ENCODE data around the gene QPCT.

QPCT gene

DNA sequence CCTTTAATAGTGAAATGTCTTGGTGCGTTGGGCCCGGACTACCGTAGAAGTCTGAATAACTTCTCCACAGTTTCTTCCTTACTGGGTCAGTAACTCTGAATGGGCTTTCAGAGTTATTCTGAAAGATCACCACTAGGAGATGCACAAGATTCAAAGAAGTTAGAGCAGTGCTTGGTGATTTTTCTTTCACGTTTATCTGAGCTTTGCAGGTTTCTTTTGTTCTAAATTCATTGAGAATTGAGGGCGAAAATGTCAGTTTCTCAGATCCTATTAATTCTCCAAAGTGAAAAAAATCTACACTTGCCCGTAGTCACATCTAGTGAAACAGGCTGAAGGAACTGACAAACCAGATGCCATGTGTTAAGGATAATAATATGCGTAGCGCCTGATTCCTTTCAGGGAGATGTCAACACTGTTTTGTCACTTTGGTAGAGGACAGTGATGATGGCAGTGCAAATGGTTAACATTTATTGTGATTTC lies 70.1 kb downstream of the QPCT start:
- no peaks in the 10 kb centered on the region for H3K4me1 ChIP-seq (ENCODE audit: control insufficient read depth in 1 of 2, insufficient read depth in 1 of 2, low read depth in 1 of 2, low read length in 1 of 2)
- no peaks in the 10 kb centered on the region for H3K9me3 ChIP-seq
- H3K27ac ChIP-seq, result no peak overlapping the region
- no peaks in the 10 kb centered on the region for H3K27me3 ChIP-seq
- H3K4me3 ChIP-seq (ENCODE audit: low read depth in 1 of 2, low read length in 1 of 2), result no peak overlapping the region
- TF ChIP-seq, protein P1, sequence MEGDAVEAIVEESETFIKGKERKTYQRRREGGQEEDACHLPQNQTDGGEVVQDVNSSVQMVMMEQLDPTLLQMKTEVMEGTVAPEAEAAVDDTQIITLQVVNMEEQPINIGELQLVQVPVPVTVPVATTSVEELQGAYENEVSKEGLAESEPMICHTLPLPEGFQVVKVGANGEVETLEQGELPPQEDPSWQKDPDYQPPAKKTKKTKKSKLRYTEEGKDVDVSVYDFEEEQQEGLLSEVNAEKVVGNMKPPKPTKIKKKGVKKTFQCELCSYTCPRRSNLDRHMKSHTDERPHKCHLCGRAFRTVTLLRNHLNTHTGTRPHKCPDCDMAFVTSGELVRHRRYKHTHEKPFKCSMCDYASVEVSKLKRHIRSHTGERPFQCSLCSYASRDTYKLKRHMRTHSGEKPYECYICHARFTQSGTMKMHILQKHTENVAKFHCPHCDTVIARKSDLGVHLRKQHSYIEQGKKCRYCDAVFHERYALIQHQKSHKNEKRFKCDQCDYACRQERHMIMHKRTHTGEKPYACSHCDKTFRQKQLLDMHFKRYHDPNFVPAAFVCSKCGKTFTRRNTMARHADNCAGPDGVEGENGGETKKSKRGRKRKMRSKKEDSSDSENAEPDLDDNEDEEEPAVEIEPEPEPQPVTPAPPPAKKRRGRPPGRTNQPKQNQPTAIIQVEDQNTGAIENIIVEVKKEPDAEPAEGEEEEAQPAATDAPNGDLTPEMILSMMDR (IDR thresholded peaks at IDR 0.05), result peak; percentile 44
- H3K36me3 ChIP-seq, result no peaks in the 10 kb centered on the region

DNA sequence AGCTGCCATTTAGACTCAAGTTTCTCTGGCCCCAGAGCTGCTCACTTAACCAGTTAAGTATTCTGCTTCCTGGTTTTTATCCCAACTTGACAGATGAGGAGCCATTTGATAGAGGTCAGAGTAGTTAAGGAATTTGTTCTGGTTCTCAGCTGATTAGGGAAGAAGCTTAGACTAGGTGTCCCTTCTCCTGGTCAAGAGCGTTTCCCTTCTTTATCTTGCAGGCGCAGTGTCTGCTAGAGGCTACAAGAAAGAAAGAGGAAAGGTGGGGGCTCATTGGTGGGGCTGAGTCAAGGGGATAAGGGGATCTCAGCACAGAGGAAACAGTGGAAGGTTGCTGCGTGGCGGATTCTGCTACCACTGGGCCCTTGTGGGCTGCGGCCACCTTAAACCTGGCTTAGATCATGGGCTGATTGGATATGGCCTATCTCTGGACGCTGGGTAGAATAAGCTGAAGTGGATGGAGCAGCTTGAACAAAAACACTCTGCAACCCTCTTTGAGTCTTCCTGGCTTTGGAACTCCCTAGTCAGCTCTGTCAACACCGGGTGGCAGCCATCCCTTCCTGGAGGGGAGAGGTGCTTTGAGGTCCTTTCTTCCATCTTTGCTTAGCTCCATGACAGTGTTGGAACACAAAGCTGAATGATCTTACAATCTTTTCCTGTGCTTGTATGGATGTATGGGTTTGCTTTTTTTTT lies 70.8 kb downstream of the QPCT start:
- no peak overlapping the region for H3K4me3 ChIP-seq (ENCODE audit: low read depth in 1 of 2, low read length in 1 of 2)
- no peaks in the 10 kb centered on the region for H3K36me3 ChIP-seq
- TF ChIP-seq, protein P1 (IDR thresholded peaks at IDR 0.05), result no peak
- H3K27me3 ChIP-seq, result no peaks in the 10 kb centered on the region
- H3K9me3 ChIP-seq, result no peaks in the 10 kb centered on the region
- no peak overlapping the region for H3K27ac ChIP-seq
- no peaks in the 10 kb centered on the region for H3K4me1 ChIP-seq (ENCODE audit: control insufficient read depth in 1 of 2, insufficient read depth in 1 of 2, low read depth in 1 of 2, low read length in 1 of 2)

DNA sequence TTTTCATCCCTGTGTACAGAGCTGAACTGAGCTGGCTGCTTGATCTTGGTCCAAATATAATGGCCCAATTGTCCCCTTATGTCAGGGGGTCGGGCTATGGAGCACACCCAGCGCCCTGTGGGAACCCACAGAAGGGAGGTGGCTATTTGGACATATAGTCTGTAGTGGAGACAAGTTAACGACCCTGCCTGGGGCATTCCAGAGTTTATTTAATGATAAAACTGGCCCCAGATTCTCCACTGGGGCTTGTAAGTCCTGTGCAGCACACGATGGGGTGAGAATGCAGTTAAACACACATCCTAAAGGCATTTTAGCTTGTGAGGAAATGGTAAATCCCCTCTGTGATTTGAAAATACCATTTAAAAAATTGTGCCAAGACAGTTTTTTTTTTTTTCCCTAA lies 72.9 kb downstream of the QPCT start:
- no peaks in the 10 kb centered on the region for H3K27me3 ChIP-seq
- TF ChIP-seq, protein P1 (IDR thresholded peaks at IDR 0.05), result no peak
- H3K4me3 ChIP-seq (ENCODE audit: low read depth in 1 of 2, low read length in 1 of 2), result no peak overlapping the region
- no peaks in the 10 kb centered on the region for H3K9me3 ChIP-seq
- no peaks in the 10 kb centered on the region for H3K4me1 ChIP-seq (ENCODE audit: control insufficient read depth in 1 of 2, insufficient read depth in 1 of 2, low read depth in 1 of 2, low read length in 1 of 2)
- no peak overlapping the region for H3K27ac ChIP-seq
- no peaks in the 10 kb centered on the region for H3K36me3 ChIP-seq

DNA sequence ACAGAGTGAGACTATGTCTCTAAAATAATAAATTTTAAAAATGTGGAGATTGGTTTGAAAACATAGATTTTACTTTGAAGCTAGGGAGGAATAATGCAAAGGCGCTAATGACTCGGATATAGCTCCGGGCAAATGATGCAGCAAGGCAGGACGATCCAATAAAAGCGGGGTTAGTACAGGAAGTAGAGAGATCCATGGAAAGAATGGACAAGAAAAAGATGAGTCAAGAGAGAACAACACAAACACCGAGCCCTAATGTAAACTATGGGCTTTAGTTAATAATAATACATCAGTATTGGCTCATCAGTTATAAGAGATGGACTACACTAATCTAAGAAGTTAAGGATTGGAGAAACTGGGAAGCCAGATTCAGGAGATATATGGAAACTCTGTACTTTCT lies 74.5 kb downstream of the QPCT start:
- H3K4me3 ChIP-seq (ENCODE audit: low read depth in 1 of 2, low read length in 1 of 2), result no peak overlapping the region
- TF ChIP-seq, protein P1 (IDR thresholded peaks at IDR 0.05), result no peak
- H3K27ac ChIP-seq, result no peak overlapping the region
- H3K36me3 ChIP-seq, result no peaks in the 10 kb centered on the region
- no peaks in the 10 kb centered on the region for H3K9me3 ChIP-seq
- no peaks in the 10 kb centered on the region for H3K27me3 ChIP-seq
- H3K4me1 ChIP-seq (ENCODE audit: control insufficient read depth in 1 of 2, insufficient read depth in 1 of 2, low read depth in 1 of 2, low read length in 1 of 2), result no peaks in the 10 kb centered on the region

DNA sequence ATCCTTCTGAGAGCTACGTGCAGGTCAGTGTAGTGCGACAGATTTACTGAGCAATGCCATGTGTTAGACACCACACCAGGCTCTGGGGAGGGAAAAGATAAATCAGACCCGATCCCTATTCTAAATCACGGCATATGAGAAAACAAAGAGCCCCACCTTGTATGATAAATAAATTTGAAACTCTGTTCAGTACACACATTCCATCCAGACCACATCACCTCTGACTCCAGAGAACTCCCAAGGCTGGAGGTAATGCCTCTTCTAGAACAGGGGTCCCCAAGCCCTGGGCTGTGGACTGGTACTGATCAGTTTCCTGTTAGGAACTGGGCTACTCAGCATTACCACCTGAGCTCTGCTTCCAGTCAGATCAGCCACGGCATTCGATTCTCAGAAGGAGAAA lies 77.3 kb downstream of the QPCT start:
- Histone ChIP-seq H3K4me3 (ENCODE audit: low read depth in 1 of 2, low read length in 1 of 2) (no peak overlapping the region), H3K9me3 (no peaks in the 10 kb centered on the region), H3K4me1 (ENCODE audit: control insufficient read depth in 1 of 2, insufficient read depth in 1 of 2, low read depth in 1 of 2, low read length in 1 of 2) (no peaks in the 10 kb centered on the region), H3K27ac (no peak overlapping the region), H3K36me3 (no peaks in the 10 kb centered on the region), H3K27me3 (no peaks in the 10 kb centered on the region)
- TF ChIP-seq, protein P1 (IDR thresholded peaks at IDR 0.05), result no peak

All from neutrophil (primary cell).